ENCODE measurements around the gene BRD3OS.

GRCh38 chr9:134060546-134060945 lies 35.3 kb downstream of the BRD3OS start:
- TF ChIP-seq YY1 (IDR thresholded peaks at IDR 0.05; ENCODE audit: low read depth) = no peak
- TF ChIP-seq EP300 (IDR thresholded peaks at IDR 0.05; ENCODE audit: borderline replicate concordance) = no peak

Measured in Ishikawa (cell line).